ENCODE data around the gene RNASE13. TPM values are rescaled to one million over a fixed set of nuclear protein-coding genes. Genes with fewer than 3 reads are reported as not detected.

Gene RNASE13
- total RNA-seq, 1 experiment from 2014 or later = 0.15 TPM

- no peak for TF ChIP-seq ATF3 (IDR thresholded peaks at IDR 0.05)
- TF ChIP-seq SP1 (IDR thresholded peaks at IDR 0.05; ENCODE audit: low read depth) = no peak
- TF ChIP-seq FOSL1 (IDR thresholded peaks at IDR 0.05; ENCODE audit: low read depth) = no peak
- no peak for TF ChIP-seq ZFX (IDR thresholded peaks at IDR 0.05)
- no peak for TF ChIP-seq REST (IDR thresholded peaks at IDR 0.05; ENCODE audit: low read depth)
Observed at GRCh38 chr14:21023174-21023573, 11.4 kb downstream of the RNASE13 start (continued).

GRCh38 chr14:21022686-21023085 lies 11.9 kb downstream of the RNASE13 start:
- no TSS peak for BruUV-seq (replicated peaks)
- Histone ChIP-seq H3K9me2 (ENCODE audit: insufficient read depth) (no peaks in the 10 kb centered on the region), H3K9me3 (ENCODE audit: control insufficient read depth in 1 of 2, insufficient read depth in 1 of 2, low read depth in 1 of 2, low read length in 2 of 2) (no peaks in the 10 kb centered on the region), H3K79me2 (ENCODE audit: insufficient read depth, low read length) (no peaks in the 10 kb centered on the region), H3K4me3 (replicated peaks in 1 of 2; ENCODE audit: low read depth in 1 of 2, low read length in 2 of 2) (no peak overlapping the region), H4K20me1 (ENCODE audit: insufficient read depth) (no peaks in the 10 kb centered on the region), H3K27ac (ENCODE audit: low read depth, low read length) (no peak overlapping the region), H2AFZ (ENCODE audit: low read depth, low read length, poor library complexity, severe bottlenecking) (no peak overlapping the region), H3K27me3 (ENCODE audit: insufficient read depth, low read length) (no peaks in the 10 kb centered on the region), H3K9ac (ENCODE audit: low read length) (no peak overlapping the region), H3K4me2 (ENCODE audit: low read length) (no peak overlapping the region), H3K4me1 (ENCODE audit: control insufficient read depth in 1 of 2, insufficient read depth in 2 of 2, low read length in 2 of 2) (peaks cover 14 to 21% of the 10 kb centered on the region in 2 experiments; a peak in 3 of 4 replicates), H3K36me3 (ENCODE audit: control insufficient read depth in 1 of 2, insufficient read depth in 2 of 2, low read length in 2 of 2) (no peaks in the 10 kb centered on the region; a peak in 1 of 4 replicates)
- DNase-seq (ENCODE audit: low read depth, low spot score) (no peak), ATAC-seq (no peak)
- ChIA-PET POLR2A (no interaction called here), CTCF (interaction anchor here (2.5 kb wide), 1 partner anchor 8 kb away, joined by 10 read pairs; no protein-coding TSS in a partner anchor), RAD21 (ENCODE audit: low non-redundant PET in 1 of 2, low total read pairs in 2 of 2, uncharacterized antibody in 2 of 2, unreplicated experiment in 2 of 2) (no interaction called here)
- TF ChIP-seq RAD21 (IDR thresholded peaks at IDR 0.05; ENCODE audit: low read depth) (no peak), ZNF274 (IDR thresholded peaks at IDR 0.05; ENCODE audit: low read depth, low read length) (no peak), EGR1 (IDR thresholded peaks at IDR 0.05; ENCODE audit: low read depth) (no peak), CEBPB (IDR thresholded peaks at IDR 0.05; ENCODE audit: low read depth) (no peak), SRF (IDR thresholded peaks at IDR 0.05; ENCODE audit: low read depth) (no peak), POLR2A (IDR thresholded peaks at IDR 0.05; ENCODE audit: borderline replicate concordance, extremely low read depth, insufficient read depth, insufficient read length) (no peak), FOSL1 (IDR thresholded peaks at IDR 0.05; ENCODE audit: low read depth) (no peak), ZFX (IDR thresholded peaks at IDR 0.05) (no peak), EZH2phosphoT487 (IDR thresholded peaks at IDR 0.05; ENCODE audit: borderline replicate concordance) (no peak), REST (IDR thresholded peaks at IDR 0.05; ENCODE audit: low read depth) (no peak), JUND (IDR thresholded peaks at IDR 0.05) (no peak), CTCF (IDR thresholded peaks at IDR 0.05 in 2 of 3, conservative IDR thresholded peaks at IDR 0.05 in 1 of 3; ENCODE audit: borderline replicate concordance in 1 of 3, insufficient read depth in 1 of 3, low read depth in 2 of 3, low read length in 2 of 3) (no peak), SP1 (IDR thresholded peaks at IDR 0.05; ENCODE audit: low read depth) (no peak), EZH2 (IDR thresholded peaks at IDR 0.05) (no peak), POLR2AphosphoS5 (IDR thresholded peaks at IDR 0.05; ENCODE audit: low read depth, low read length) (no peak), ELF1 (IDR thresholded peaks at IDR 0.05; ENCODE audit: borderline replicate concordance, low read depth) (no peak)
- intact Hi-C loops (cut with micrococcal nuclease) = no loop called here
